ENCODE results near the gene KRTAP2-4.
"Not testable (repeated sequence)": the region's sequence is repeated elsewhere in the genome, so short reads cannot be mapped to it uniquely, and the experiment has no call there.

Gene KRTAP2-4

GRCh38 chr17:41082626-41083025 lies 16.9 kb upstream of the KRTAP2-4 start:
- in situ Hi-C loops (cut with MboI; ENCODE audit: low sequenced_read_pairs, unreplicated experiment) = no loop called here
- DNase-seq (ENCODE audit: low spot score) = no peak
- TF ChIP-seq CTCF (IDR thresholded peaks at IDR 0.05; ENCODE audit: borderline replicate concordance, control extremely low read depth, extremely low read depth, insufficient read depth, missing control alignments) = no peak

GRCh38 chr17:41076788-41077187 lies 11.1 kb upstream of the KRTAP2-4 start:
- DNase-seq (ENCODE audit: low spot score) = no peak
- in situ Hi-C loops (cut with MboI; ENCODE audit: low sequenced_read_pairs, unreplicated experiment) = no loop called here
- TF ChIP-seq CTCF (IDR thresholded peaks at IDR 0.05; ENCODE audit: borderline replicate concordance, control extremely low read depth, extremely low read depth, insufficient read depth, missing control alignments) = no peak

- TF ChIP-seq CTCF (IDR thresholded peaks at IDR 0.05; ENCODE audit: borderline replicate concordance, control extremely low read depth, extremely low read depth, insufficient read depth, missing control alignments) = no peak
- in situ Hi-C loops (cut with MboI; ENCODE audit: low sequenced_read_pairs, unreplicated experiment) = no loop called here
- DNase-seq (ENCODE audit: low spot score) = no peak
Measured at GRCh38 chr17:41073676-41074075, 8.0 kb upstream of the KRTAP2-4 start.

GRCh38 chr17:41071606-41072360 lies 6.1 kb upstream of the KRTAP2-4 start:
- DNase-seq (ENCODE audit: low spot score) = no peak
- in situ Hi-C loops (cut with MboI; ENCODE audit: low sequenced_read_pairs, unreplicated experiment) = no loop called here
- TF ChIP-seq CTCF (IDR thresholded peaks at IDR 0.05; ENCODE audit: borderline replicate concordance, control extremely low read depth, extremely low read depth, insufficient read depth, missing control alignments) = no peak

- in situ Hi-C loops (cut with MboI; ENCODE audit: low sequenced_read_pairs, unreplicated experiment) = no loop called here
- TF ChIP-seq CTCF (IDR thresholded peaks at IDR 0.05; ENCODE audit: borderline replicate concordance, control extremely low read depth, extremely low read depth, insufficient read depth, missing control alignments) = no peak
- DNase-seq (ENCODE audit: low spot score) = no peak
Measured at GRCh38 chr17:41069031-41069430, 3.4 kb upstream of the KRTAP2-4 start.

GRCh38 chr17:41067281-41067680 lies 1.6 kb upstream of the KRTAP2-4 start:
- no peak for TF ChIP-seq CTCF (IDR thresholded peaks at IDR 0.05; ENCODE audit: borderline replicate concordance, control extremely low read depth, extremely low read depth, insufficient read depth, missing control alignments)
- in situ Hi-C loops (cut with MboI; ENCODE audit: low sequenced_read_pairs, unreplicated experiment) = no loop called here
- no peak for DNase-seq (ENCODE audit: low spot score)

GRCh38 chr17:41065016-41065689 lies 526 bp downstream of the KRTAP2-4 start:
- in situ Hi-C loops (cut with MboI; ENCODE audit: low sequenced_read_pairs, unreplicated experiment); DNase-seq (ENCODE audit: low spot score): not testable (repeated sequence)

Measured in GM13976 (cell line).